Transverse colon (tissue), 4 donors: Measurements from ENCODE around the gene BEND7. TPM values are rescaled to one million over a fixed set of nuclear protein-coding genes. Genes with fewer than 3 reads are reported as not detected.

ENCODE experiments used
- DNase-seq: peaks from one replicate; pipeline ENCODE4 v3.0.0-alpha.2; 2019
- H3K27ac ChIP-seq, 4 donors: fragments of 200-600 bp; sonication (generic); 2 replicates each; pipeline ENCODE4 v1.5.1; 2016 to 2018; ENCODE audit warnings: inconsistent platforms in 4 of 4
- H3K27me3 ChIP-seq: fragments of 200-600 bp; sonication (generic); 2 replicates; pipeline ENCODE4 v1.5.1; 2017; ENCODE audit warnings: inconsistent platforms
- H3K36me3 ChIP-seq, 4 donors: fragments of 200-600 bp; sonication (generic); 2 replicates each; pipeline ENCODE4 v1.5.1; 2017 to 2019; ENCODE audit warnings: inconsistent platforms in 4 of 4
- H3K4me1 ChIP-seq, 4 donors: fragments of 200-600 bp; sonication (generic); 2 replicates each; pipeline ENCODE4 v1.5.1; 2017 to 2020; ENCODE audit warnings: inconsistent platforms in 4 of 4
- H3K4me3 ChIP-seq, 4 donors: fragments of 200-600 bp; sonication (generic); 1 replicate in 1 of 4; 2 replicates in 3 of 4; pipeline versions ENCODE4 v1.5.1 to v1.6.1; 2017 to 2019; ENCODE audit warnings: inconsistent platforms in 4 of 4
- H3K9me3 ChIP-seq, 2 donors: fragments of 200-600 bp; sonication (generic); 2 replicates each; pipeline ENCODE4 v1.5.1; 2017 to 2019; ENCODE audit warnings: inconsistent platforms in 2 of 2
- EP300 ChIP-seq: sonication (generic); formaldehyde crosslinking; IDR thresholded peaks from one replicate; pipeline ENCODE4 v1.6.1; 2017; ENCODE audit warnings: antibody characterized with exemption, low read depth
- POLR2A ChIP-seq: fragments of 450-650 bp; IDR thresholded peaks from one replicate; pipeline ENCODE4 v1.6.1; 2016; ENCODE audit warnings: antibody characterized with exemption, mild to moderate bottlenecking, moderate library complexity
- POLR2AphosphoS5 ChIP-seq, 3 donors: sonication (generic); formaldehyde crosslinking; IDR thresholded peaks; one replicate each; pipeline ENCODE4 v1.6.1; 2016; ENCODE audit warnings: antibody characterized with exemption in 3 of 3
- WGBS, 2 donors: methylation state at CpG; one replicate each; pipeline ENCODE4 v1.1.5; 2018; ENCODE audit warnings: low coverage in 1 of 2; 5-methylcytosine and 5-hydroxymethylcytosine counted together
- in situ Hi-C, 4 donors: fragments of 200-750 bp; cut with MboI; loops; one replicate each; pipeline versions ENCODE4 v1.15.0 to v1.15.1; 2017; ENCODE audit warnings: low sequenced_read_pairs in 3 of 4, low pct_ligation_motif_present in 1 of 4, low pct_unique_long_range_greater_than_20kb in 1 of 4
- intact Hi-C: fragments of 100-400 bp; cut with DNase I; formaldehyde crosslinking; loops from one replicate; pipeline ENCODE4 v1.15.1; 2023; ENCODE audit warnings: low total_unique reads
- total RNA-seq, 4 donors: library from RNA; depleted of rRNA; stranded (reverse); fragments of >200 nt; gene quantifications; one replicate each; pipeline ENCODE4 v1.1.0, GENCODE V29; 2016
- TF ChIP-seq, protein P1 (sequence below), 5 experiments: fragments of 200-600 bp in 3 of 5; fragments of 450-650 bp in 2 of 5; sonication (generic) in 3 of 5; IDR thresholded peaks; 1 replicate in 2 of 5; 2 replicates in 3 of 5; pipeline ENCODE4 v1.5.1; 2016 to 2017; ENCODE audit warnings: antibody characterized with exemption in 5 of 5, inconsistent platforms in 3 of 5, mild to moderate bottlenecking in 2 of 5, moderate library complexity in 1 of 5

Gene BEND7
- total RNA-seq, 4 donors from 2014 or later: 16.1 to 41.4 (median 31.0) TPM

- Histone ChIP-seq H3K4me3 (peak overlapping the region in 1 of 4 donors; percentile 36), H3K36me3 (peaks cover 0 to 2% (median 0%) of the 10 kb centered on the region in 4 donors), H3K4me1 (peaks cover 0 to 7% (median 0%) of the 10 kb centered on the region in 4 donors), H3K27me3 (no peaks in the 10 kb centered on the region), H3K27ac (no peak overlapping the region), H3K9me3 (no peaks in the 10 kb centered on the region)
- no peak for DNase-seq
- intact Hi-C loops: no loop called here
- in situ Hi-C loops: no loop called here
- WGBS, 2 donors: 81 to 85% methylated on average over 9 of the region's 9 CpGs
- TF ChIP-seq POLR2A (no peak), POLR2AphosphoS5 (IDR thresholded peaks at IDR 0.05) (no peak), EP300 (no peak)
- TF ChIP-seq, protein P1, sequence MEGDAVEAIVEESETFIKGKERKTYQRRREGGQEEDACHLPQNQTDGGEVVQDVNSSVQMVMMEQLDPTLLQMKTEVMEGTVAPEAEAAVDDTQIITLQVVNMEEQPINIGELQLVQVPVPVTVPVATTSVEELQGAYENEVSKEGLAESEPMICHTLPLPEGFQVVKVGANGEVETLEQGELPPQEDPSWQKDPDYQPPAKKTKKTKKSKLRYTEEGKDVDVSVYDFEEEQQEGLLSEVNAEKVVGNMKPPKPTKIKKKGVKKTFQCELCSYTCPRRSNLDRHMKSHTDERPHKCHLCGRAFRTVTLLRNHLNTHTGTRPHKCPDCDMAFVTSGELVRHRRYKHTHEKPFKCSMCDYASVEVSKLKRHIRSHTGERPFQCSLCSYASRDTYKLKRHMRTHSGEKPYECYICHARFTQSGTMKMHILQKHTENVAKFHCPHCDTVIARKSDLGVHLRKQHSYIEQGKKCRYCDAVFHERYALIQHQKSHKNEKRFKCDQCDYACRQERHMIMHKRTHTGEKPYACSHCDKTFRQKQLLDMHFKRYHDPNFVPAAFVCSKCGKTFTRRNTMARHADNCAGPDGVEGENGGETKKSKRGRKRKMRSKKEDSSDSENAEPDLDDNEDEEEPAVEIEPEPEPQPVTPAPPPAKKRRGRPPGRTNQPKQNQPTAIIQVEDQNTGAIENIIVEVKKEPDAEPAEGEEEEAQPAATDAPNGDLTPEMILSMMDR (IDR thresholded peaks at IDR 0.05): no peak
These were observed 37.0 kb downstream of the BEND7 start for GRCh38 chr10:13491747-13492360.

DNA sequence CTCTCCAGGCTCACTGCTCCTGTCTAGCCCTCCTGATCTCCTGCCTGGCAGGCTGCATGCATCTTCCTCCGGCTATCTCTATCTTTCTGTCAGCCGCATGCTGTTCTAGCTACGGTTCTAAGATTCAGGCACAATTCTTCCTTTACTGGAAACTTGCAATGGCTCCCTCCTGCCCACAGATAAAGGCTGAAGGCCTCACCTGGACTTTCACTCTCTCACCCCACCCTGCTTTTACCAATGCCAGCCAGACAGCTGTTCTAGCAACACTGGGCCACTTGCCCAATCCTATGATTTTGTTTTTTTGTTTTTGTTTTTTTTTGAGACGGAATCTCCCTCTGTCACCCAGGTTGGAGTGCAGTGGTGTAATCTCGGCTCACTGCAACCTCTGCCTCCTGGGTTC is 38.3 kb downstream of the BEND7 start:
- Histone ChIP-seq H3K4me1 (peaks cover 0 to 7% (median 0%) of the 10 kb centered on the region in 4 donors), H3K4me3 (no peak overlapping the region), H3K9me3 (no peaks in the 10 kb centered on the region), H3K36me3 (peaks cover 0 to 2% (median 0%) of the 10 kb centered on the region in 4 donors), H3K27me3 (no peaks in the 10 kb centered on the region), H3K27ac (no peak overlapping the region)
- intact Hi-C loops (no loop called here), in situ Hi-C loops (no loop called here)
- no peak for DNase-seq
- 89 to 93% methylated on average over 5 of the region's 5 CpGs for WGBS, 2 donors
- TF ChIP-seq POLR2A (no peak), POLR2AphosphoS5 (IDR thresholded peaks at IDR 0.05) (no peak), EP300 (no peak)
- TF ChIP-seq, protein P1 (IDR thresholded peaks at IDR 0.05): no peak

DNA sequence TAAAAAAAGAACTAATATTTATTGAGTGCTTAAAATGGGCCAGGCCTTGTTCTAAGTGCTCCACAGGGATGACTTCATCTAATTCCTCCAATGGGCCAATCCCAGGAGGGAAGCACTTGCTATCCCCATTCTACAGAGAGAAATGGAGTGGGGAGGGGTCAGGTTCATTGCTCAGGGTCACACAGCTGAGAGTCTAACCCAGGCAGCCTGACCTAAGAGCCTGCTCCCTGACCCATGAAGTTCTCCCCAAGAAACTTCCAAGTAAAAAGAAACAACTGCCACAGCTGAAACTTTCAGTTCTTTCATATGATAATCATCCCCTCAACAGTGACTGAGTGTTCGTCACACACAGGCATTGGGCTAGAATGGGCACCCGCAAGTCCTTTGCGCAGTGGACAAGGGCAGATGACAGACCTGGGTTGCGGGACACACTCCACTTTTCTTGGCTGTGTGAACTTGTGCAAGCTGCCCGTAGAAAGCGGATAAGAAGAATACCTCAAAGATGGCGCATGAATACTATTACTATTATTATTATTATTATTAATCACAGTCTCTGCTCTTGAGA is 39.7 kb downstream of the BEND7 start:
- no peak for DNase-seq
- intact Hi-C loops: no loop called here
- H3K36me3 ChIP-seq: peaks cover 0 to 2% (median 0%) of the 10 kb centered on the region in 4 donors
- H3K4me1 ChIP-seq: peaks cover 0 to 7% (median 0%) of the 10 kb centered on the region in 4 donors
- H3K4me3 ChIP-seq: no peak overlapping the region
- TF ChIP-seq POLR2AphosphoS5 (IDR thresholded peaks at IDR 0.05) (no peak), EP300 (no peak), POLR2A (no peak)
- TF ChIP-seq, protein P1 (IDR thresholded peaks at IDR 0.05): no peak
- no peaks in the 10 kb centered on the region for H3K9me3 ChIP-seq
- in situ Hi-C loops: no loop called here
- H3K27ac ChIP-seq: no peak overlapping the region
- WGBS, 2 donors: 92 to 97% methylated on average over 3 to 7 of the region's 7 CpGs
- H3K27me3 ChIP-seq: no peaks in the 10 kb centered on the region

- in situ Hi-C loops (no loop called here), intact Hi-C loops (no loop called here)
- no peaks in the 10 kb centered on the region for H3K27me3 ChIP-seq
- DNase-seq: no peak
- H3K4me1 ChIP-seq: no peaks in the 10 kb centered on the region
- H3K27ac ChIP-seq: no peak overlapping the region
- TF ChIP-seq, protein P1 (IDR thresholded peaks at IDR 0.05): peak in 2 of 5 experiments; percentile 16 to 31
- TF ChIP-seq EP300: no peak
- no peak for TF ChIP-seq POLR2A
- no peak for TF ChIP-seq POLR2AphosphoS5 (IDR thresholded peaks at IDR 0.05)
- no peaks in the 10 kb centered on the region for H3K9me3 ChIP-seq
- H3K4me3 ChIP-seq: no peak overlapping the region
- 84 to 100% methylated on average over 1 of the region's 1 CpG for WGBS, 2 donors
- peaks cover 0 to 2% (median 0%) of the 10 kb centered on the region in 4 donors for H3K36me3 ChIP-seq
These were observed 43.2 kb downstream of the BEND7 start for GRCh38 chr10:13485623-13486022.
